Activated CD8-positive, alpha-beta memory T cell treated with anti-CD3 and anti-CD28 coated beads for 1 hour (primary cell): ENCODE measurements around the gene ARFGAP1.
"Not testable (repeated sequence)": the region's sequence is repeated elsewhere in the genome, so short reads cannot be mapped to it uniquely, and the experiment has no call there.

Experiments used
- DNase-seq, 2 donors: peaks; one replicate each; pipeline ENCODE4 v3.0.0-alpha.2; 2020; ENCODE audit warnings: low read depth in 1 of 2; ENCODE audit errors: extremely low read depth in 1 of 2

ARFGAP1 gene

GRCh38 chr20:63240004-63240403 lies 32.6 kb upstream of the ARFGAP1 start:
- DNase-seq: no peak

DNA sequence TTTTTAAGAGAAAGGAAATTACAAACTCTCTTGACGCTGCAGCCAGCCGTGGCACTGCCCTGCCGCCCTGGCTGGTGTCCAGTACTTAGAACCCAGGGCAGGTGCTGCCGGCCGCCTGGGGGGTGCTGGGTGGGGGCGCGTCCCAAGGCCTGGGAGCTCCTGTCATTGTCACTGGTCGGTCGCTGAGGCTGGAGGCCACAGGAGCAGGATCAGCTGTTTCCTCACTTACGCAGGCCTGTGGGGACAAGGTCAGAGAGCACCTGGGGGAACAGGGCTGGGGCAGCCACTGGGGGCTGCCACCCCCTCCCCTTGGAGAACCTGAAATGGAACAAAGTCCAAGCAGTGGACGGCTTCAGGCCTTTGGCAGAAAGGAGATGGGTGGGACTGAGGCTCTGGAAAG lies 31.3 kb upstream of the ARFGAP1 start:
- DNase-seq: no peak

DNA sequence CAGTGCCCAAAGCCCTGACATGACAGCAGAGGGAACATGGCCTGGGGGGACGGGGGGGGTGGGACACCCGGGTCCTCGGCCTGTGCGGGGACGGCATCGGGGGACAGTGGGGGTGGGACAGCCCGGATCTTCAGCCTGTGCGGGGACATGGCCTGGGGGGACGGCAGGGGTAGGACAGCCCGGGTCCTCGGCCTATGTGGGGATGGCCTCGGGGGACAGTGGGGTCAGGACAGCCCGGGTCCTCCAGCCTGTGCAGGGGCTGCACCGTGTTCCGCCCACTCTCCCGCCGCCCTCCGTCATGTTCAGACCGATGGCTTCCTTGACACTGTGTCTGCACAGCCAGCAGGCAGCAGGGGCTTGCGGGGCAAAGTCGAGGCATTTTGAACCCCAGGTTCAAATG lies 29.9 kb upstream of the ARFGAP1 start:
- no peak for DNase-seq

DNA sequence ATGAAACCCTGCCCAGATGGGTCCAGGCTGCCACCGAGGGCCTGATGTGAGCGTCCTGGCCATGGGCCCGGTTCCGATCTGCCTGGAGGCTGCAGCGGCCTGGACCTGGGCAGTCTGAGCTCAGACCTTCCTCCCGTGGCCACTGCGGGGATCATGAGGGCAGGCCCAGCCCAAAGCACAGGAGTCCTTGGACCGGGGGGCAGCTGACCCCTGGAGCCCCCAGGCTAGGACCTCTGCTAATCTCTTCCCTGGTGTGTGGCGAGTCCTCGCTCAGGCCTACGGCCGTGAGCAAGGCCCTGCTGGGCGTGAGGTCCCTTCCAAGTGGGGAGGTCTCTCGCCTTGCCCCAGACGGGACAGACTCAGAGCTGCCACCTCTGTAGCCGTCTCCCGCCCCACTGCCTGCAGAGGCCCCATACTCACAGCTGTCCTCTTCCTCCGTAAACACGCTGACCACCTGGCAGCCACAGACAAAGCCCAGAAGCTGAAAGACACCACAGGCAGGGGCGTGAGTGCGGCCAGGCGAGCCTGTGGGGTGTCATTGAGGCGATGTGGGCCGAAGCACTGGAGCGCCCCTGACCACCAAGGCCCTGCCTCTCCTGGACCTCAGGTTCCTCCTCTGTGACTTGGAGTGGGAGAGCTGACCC lies 28.9 kb upstream of the ARFGAP1 start:
- no peak for DNase-seq

DNA sequence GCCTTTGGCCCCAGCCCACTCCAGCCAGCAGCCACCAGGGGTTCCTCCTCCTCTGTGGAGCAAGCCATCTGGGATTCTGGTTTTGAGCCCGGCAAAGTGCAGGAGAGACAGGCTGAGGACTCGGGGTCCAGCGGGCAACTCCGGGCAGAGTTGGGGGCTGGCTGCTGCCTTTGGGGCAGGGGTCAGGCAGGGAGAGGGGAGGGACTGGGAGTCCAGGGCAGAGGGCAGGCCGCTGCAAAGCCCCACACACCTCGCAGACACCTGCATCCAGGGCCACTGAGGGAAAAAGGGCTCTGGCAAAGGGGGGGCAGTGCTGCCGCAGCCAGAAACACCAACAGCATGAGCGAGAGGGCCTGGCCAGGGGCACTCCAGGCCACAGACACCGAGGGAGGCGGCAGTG lies 28.1 kb upstream of the ARFGAP1 start:
- DNase-seq: no peak

- DNase-seq: no peak
Measured at GRCh38 chr20:63246490-63247288, 25.9 kb upstream of the ARFGAP1 start.

- no peak for DNase-seq
Measured at GRCh38 chr20:63247671-63248228, 24.9 kb upstream of the ARFGAP1 start.

GRCh38 chr20:63248835-63249591 lies 23.6 kb upstream of the ARFGAP1 start:
- DNase-seq: no peak

DNA sequence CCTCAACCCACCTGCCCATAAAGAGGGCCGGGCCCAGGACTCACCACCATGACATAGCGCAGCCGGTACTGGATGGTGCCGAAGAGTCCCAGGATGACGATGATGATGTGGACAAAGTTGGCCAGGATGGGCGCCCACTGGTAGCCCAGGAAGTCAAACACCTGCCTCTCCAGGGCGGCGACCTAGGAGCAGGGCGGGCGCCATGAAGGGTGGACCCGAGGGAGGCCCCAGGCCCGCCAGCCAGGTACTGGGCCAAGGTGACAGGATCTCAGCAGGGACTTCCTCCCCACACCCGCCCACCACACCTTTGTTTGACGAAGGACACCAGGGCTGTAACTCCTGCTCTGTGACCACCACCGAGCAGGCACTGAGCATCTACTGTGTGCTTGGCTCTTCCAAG lies 22.7 kb upstream of the ARFGAP1 start:
- DNase-seq: no peak

GRCh38 chr20:63251350-63251749 lies 21.3 kb upstream of the ARFGAP1 start:
- DNase-seq: not testable (repeated sequence)

DNA sequence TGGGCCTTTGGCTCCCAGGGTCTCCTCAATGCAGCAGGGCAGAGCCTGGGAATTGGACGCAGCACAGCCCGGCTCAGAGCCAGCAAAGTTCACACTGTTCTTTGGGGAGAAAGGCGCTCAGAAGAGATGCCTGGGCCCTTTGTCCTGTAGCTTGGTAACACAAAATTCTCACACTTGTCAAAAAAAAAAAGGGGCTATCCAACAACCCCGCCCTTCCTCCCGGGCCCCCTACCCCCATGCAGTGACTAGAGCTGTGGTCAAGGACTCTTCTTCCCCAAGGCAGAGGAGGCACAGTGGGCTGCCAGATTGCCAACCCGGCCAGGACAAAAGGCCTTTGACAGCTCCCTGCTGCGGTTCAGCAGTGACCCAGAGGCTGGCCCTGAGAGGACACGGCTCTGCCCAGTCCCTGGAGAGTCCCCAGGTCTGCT lies 20.3 kb upstream of the ARFGAP1 start:
- DNase-seq: no peak

- no peak for DNase-seq
Measured at GRCh38 chr20:63253065-63253437, 19.6 kb upstream of the ARFGAP1 start.

DNA sequence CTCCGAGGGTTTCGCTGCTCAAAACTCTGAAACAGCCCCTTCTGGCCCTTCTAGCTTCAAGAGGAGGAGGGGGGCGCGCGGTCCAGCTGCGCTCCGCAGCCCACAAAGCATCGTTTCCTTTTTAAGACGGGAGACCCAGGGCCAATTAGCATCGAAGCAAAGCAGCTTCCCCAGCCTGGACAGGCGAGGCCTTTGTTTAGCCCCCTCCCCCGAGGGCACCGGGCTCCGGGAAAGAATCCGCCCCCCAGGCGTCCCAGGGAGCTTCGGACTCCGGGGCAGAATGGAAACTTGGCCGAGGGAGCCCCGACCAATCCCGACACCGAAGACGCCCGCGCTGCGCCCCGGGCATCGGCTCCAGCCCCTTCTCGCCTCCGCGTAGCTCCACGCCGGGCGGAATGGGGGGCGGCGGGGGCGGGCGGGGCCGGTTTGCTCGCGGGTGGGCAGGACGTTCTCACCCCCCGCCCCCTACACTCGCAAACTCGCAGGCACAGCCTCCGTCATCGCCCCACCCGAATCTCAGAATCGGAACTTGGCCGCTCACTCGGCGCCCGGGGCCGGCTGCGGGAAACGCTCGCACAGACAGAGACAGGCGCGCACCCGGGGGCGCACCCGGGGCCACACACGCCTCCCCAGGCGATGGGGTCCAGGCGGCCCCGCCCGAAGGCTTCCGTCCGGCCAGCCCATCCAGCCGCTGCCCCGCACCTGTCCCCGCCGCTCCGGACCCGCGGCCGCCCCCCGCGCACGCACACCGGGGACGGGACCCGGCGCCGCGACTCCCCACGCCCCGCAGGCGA lies 19.0 kb upstream of the ARFGAP1 start:
- no peak for DNase-seq

- DNase-seq: no peak
Measured at GRCh38 chr20:63254232-63254605, 18.4 kb upstream of the ARFGAP1 start, which contains the start of gene NKAIN4. NKAIN4 (minus strand) TSS chr20:63254463; CDS start chr20:63254450, 13 bp downstream.

- DNase-seq: no peak
Measured at GRCh38 chr20:63254606-63255384, 17.8 kb upstream of the ARFGAP1 start.

- no peak for DNase-seq
Measured at GRCh38 chr20:63255931-63256704, 16.5 kb upstream of the ARFGAP1 start.

DNA sequence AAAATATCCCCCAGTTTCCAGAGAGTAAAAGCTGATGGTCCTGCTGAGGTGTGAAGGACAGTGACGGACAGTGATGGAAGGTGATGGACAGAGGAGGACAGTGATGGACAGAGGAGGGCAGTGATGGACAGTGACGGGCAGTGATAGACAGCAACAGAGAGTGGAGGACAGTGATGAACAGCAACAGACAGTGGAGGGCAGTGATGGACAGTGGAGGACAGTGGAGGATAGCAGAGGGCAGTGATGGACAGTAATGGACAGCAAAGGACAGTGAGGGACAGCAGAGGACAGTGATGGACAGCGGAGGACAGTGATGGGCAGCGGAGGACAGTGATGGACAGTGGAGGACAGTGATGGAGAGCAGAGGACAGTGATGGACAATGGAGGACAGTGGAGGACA lies 15.7 kb upstream of the ARFGAP1 start:
- no peak for DNase-seq

GRCh38 chr20:63257629-63258028 lies 15.0 kb upstream of the ARFGAP1 start:
- DNase-seq: no peak

DNA sequence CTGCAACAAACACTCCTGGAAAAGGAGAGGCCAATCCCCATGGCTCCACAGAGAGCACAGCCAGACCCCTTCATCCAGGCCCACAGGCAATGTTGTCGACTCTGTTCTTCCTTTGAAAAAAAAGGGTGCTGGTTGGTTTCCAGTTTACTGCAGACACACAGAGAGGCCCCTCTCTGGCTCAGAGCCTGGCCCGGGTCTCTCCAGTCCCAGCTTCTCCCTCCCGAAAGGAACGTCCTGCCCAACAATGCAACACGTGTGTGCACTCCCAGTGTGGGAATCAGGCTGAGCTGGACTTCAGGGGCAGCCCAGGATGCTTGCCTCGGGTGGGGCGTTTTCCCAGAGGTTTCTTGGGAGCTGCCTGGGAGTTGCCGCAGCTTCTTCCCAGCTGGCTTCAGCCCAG lies 13.8 kb upstream of the ARFGAP1 start:
- no peak for DNase-seq
